Measurements from ENCODE around the gene DCAF15. TPM values are rescaled to one million over a fixed set of nuclear protein-coding genes. Genes with fewer than 3 reads are reported as not detected.
"Not testable (repeated sequence)": the region's sequence is repeated elsewhere in the genome, so short reads cannot be mapped to it uniquely, and the experiment has no call there.

DCAF15 gene
- polyA plus RNA-seq, 3 donors, result 2.8 to 116 (median 3.4) TPM

DNA sequence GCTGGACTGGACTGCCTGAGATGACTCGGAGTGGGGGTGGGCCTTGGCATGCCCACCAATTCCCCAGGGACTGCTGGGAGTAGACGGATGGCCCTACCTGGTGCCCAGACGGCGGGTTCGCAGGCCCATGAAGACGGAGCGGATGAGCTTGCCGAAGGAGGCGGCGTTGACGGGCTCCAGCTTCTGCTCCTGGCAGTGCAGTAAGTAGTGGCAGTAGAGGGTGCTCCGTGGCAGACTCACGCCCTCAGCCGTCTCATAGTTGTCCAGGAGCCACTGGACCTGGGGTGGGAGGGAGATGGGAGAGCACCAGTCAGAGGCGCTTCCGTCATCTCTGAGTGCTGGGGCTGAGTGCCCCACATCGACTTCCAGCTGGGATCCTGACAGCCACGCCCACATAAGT lies 17.6 kb downstream of the DCAF15 start:
- H2AFZ ChIP-seq (ENCODE audit: insufficient read depth, low read depth, low read length, poor library complexity, severe bottlenecking), result no peak overlapping the region
- H3K9me3 Mint-ChIP-seq, result no peaks in the 10 kb centered on the region
- H3K36me3 ChIP-seq (replicated peaks in 1 of 2; ENCODE audit: control insufficient read depth in 1 of 2, insufficient read depth in 2 of 2, low read length in 2 of 2), result peaks cover 72 to 90% of the 10 kb centered on the region in 2 donors
- H3K4me2 ChIP-seq (replicated peaks; ENCODE audit: extremely low read depth, low read length, poor library complexity, severe bottlenecking), result no peak overlapping the region
- H3K27me3 Mint-ChIP-seq (ENCODE audit: low read depth in 3 of 3), result no peaks in the 10 kb centered on the region
- H4K20me1 ChIP-seq (ENCODE audit: insufficient read depth, low read length), result no peaks in the 10 kb centered on the region
- 98% methylated on average over 12 of the region's 18 CpGs for WGBS (ENCODE audit: insufficient coverage)
- TF ChIP-seq, protein P1, sequence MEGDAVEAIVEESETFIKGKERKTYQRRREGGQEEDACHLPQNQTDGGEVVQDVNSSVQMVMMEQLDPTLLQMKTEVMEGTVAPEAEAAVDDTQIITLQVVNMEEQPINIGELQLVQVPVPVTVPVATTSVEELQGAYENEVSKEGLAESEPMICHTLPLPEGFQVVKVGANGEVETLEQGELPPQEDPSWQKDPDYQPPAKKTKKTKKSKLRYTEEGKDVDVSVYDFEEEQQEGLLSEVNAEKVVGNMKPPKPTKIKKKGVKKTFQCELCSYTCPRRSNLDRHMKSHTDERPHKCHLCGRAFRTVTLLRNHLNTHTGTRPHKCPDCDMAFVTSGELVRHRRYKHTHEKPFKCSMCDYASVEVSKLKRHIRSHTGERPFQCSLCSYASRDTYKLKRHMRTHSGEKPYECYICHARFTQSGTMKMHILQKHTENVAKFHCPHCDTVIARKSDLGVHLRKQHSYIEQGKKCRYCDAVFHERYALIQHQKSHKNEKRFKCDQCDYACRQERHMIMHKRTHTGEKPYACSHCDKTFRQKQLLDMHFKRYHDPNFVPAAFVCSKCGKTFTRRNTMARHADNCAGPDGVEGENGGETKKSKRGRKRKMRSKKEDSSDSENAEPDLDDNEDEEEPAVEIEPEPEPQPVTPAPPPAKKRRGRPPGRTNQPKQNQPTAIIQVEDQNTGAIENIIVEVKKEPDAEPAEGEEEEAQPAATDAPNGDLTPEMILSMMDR (IDR thresholded peaks at IDR 0.05), result no peak
- no peak overlapping the region for H3K4me3 Mint-ChIP-seq
- H3K27ac Mint-ChIP-seq, result peak overlapping the region in 1 of 7 donors; percentile 70
- peaks cover 3% of the 10 kb centered on the region for H3K4me1 Mint-ChIP-seq
- H3K4me1 ChIP-seq (ENCODE audit: control insufficient read depth in 1 of 2, insufficient read depth in 2 of 2, low read length in 2 of 2), result no peaks in the 10 kb centered on the region
- H3K79me2 ChIP-seq (ENCODE audit: insufficient read depth, low read length), result no peaks in the 10 kb centered on the region
- intact Hi-C loops (cut with micrococcal nuclease), result loop anchor here in 1 of 2 donors (5.0 kb wide), 1 partner anchor 32 kb away; no protein-coding TSS in a partner anchor
- peaks cover 56 to 95% of the 10 kb centered on the region in 2 donors for H3K36me3 Mint-ChIP-seq
- DNase-seq, result no peak
- H3K27me3 ChIP-seq (ENCODE audit: control insufficient read depth in 2 of 2, insufficient read depth in 2 of 2, low read length in 2 of 2), result no peaks in the 10 kb centered on the region
- H3K27ac ChIP-seq (ENCODE audit: low read depth in 1 of 2, low read length in 2 of 2), result no peak overlapping the region
- H3K9me3 ChIP-seq (replicated peaks in 1 of 2; ENCODE audit: control insufficient read depth in 1 of 2, insufficient read depth in 1 of 2, low read length in 2 of 2), result no peaks in the 10 kb centered on the region
- H3K9ac ChIP-seq (ENCODE audit: insufficient read depth, low read length, poor library complexity, severe bottlenecking), result no peak overlapping the region
- H3K4me3 ChIP-seq (replicated peaks in 1 of 3; ENCODE audit: low read depth in 2 of 3, low read length in 3 of 3), result no peak overlapping the region

DNA sequence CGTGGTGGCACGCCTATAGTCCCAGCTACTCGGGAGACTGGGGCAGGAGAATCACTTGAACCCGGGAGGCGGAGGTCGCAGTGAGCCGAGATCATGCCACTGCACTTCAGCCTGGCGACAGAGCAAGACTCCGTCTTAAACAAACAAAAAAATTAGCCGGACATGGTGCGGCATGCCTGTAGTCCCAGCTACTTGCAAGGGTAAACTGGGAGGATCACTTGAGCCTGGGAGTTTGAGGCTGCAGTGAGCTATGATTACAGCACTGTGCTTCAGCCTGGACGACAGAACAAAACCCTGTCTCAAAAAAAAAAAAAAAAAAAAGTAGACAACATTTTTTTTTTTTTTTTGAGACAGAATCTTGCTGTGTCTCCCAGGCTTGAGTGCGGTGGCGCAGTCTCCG lies 19.6 kb downstream of the DCAF15 start:
- H3K4me2 ChIP-seq (replicated peaks; ENCODE audit: extremely low read depth, low read length, poor library complexity, severe bottlenecking); H3K9ac ChIP-seq (ENCODE audit: insufficient read depth, low read length, poor library complexity, severe bottlenecking); H2AFZ ChIP-seq (ENCODE audit: insufficient read depth, low read depth, low read length, poor library complexity, severe bottlenecking); H3K9me3 Mint-ChIP-seq; intact Hi-C loops (cut with micrococcal nuclease); DNase-seq; H3K9me3 ChIP-seq (replicated peaks in 1 of 2; ENCODE audit: control insufficient read depth in 1 of 2, insufficient read depth in 1 of 2, low read length in 2 of 2); H3K4me1 Mint-ChIP-seq; H3K27me3 ChIP-seq (ENCODE audit: control insufficient read depth in 2 of 2, insufficient read depth in 2 of 2, low read length in 2 of 2); H3K79me2 ChIP-seq (ENCODE audit: insufficient read depth, low read length); H4K20me1 ChIP-seq (ENCODE audit: insufficient read depth, low read length); H3K4me3 ChIP-seq (replicated peaks in 1 of 3; ENCODE audit: low read depth in 2 of 3, low read length in 3 of 3); H3K4me3 Mint-ChIP-seq; H3K4me1 ChIP-seq (ENCODE audit: control insufficient read depth in 1 of 2, insufficient read depth in 2 of 2, low read length in 2 of 2); H3K27me3 Mint-ChIP-seq (ENCODE audit: low read depth in 3 of 3); H3K27ac ChIP-seq (ENCODE audit: low read depth in 1 of 2, low read length in 2 of 2); H3K27ac Mint-ChIP-seq: not testable (repeated sequence)
- 95% methylated on average over 9 of the region's 15 CpGs for WGBS (ENCODE audit: insufficient coverage)
- H3K36me3 ChIP-seq (replicated peaks in 1 of 2; ENCODE audit: control insufficient read depth in 1 of 2, insufficient read depth in 2 of 2, low read length in 2 of 2), result peaks cover 63 to 85% of the 10 kb centered on the region in 2 donors
- H3K36me3 Mint-ChIP-seq, result peaks cover 61 to 94% of the 10 kb centered on the region in 2 donors
